Liver (tissue), 3 donors: ENCODE data around the gene LENG1.

Source experiments
- EGR1 ChIP-seq, 2 donors: IDR thresholded peaks; 2 replicates each; pipeline ENCODE4 v1.6.1; 2016 to 2018; ENCODE audit warnings: antibody characterized with exemption in 2 of 2, low read depth in 2 of 2
- FOXA1 ChIP-seq: IDR thresholded peaks from 2 replicates; pipeline ENCODE4 v1.6.1; 2016; ENCODE audit warnings: antibody characterized with exemption
- GABPA ChIP-seq, 2 donors: IDR thresholded peaks in 1 of 2; conservative IDR thresholded peaks in 1 of 2; 2 replicates each; pipeline ENCODE4 v1.6.1; 2016; ENCODE audit warnings: antibody characterized with exemption in 2 of 2, mild to moderate bottlenecking in 1 of 2, moderate library complexity in 1 of 2
- RAD21 ChIP-seq, 2 donors: IDR thresholded peaks; 2 replicates each; pipeline ENCODE4 v1.6.1; 2016; ENCODE audit warnings: antibody characterized with exemption in 2 of 2, mild to moderate bottlenecking in 2 of 2
- SP1 ChIP-seq: IDR thresholded peaks from 2 replicates; pipeline ENCODE4 v1.6.1; 2018; ENCODE audit warnings: antibody characterized with exemption, mild to moderate bottlenecking
- TAF1 ChIP-seq: conservative IDR thresholded peaks from 2 replicates; pipeline ENCODE4 v1.6.1; 2016; ENCODE audit warnings: antibody characterized with exemption, mild to moderate bottlenecking
- YY1 ChIP-seq: IDR thresholded peaks from 2 replicates; pipeline ENCODE4 v1.6.1; 2016; ENCODE audit warnings: antibody characterized with exemption, mild to moderate bottlenecking
- TF ChIP-seq, protein P1 (sequence below): fragments of 150-350 bp; IDR thresholded peaks from 2 replicates; pipeline ENCODE4 v1.5.1; 2017; ENCODE audit warnings: improper control_type of control experiment, low read depth, low read length; ENCODE audit not compliant: missing input control
- TF ChIP-seq, protein P2 (sequence below): IDR thresholded peaks from 2 replicates; pipeline ENCODE4 v1.6.1; 2016; ENCODE audit warnings: antibody characterized with exemption
- TF ChIP-seq, protein P3 (sequence below): IDR thresholded peaks from 2 replicates; pipeline ENCODE4 v1.6.1; 2016; ENCODE audit warnings: antibody characterized with exemption
- TF ChIP-seq, protein P4 (sequence below): IDR thresholded peaks from 2 replicates; pipeline ENCODE4 v1.6.1; 2016; ENCODE audit warnings: antibody characterized with exemption, mild to moderate bottlenecking
- donor health status: healthy.
- donor health status: healthy.

DNA sequence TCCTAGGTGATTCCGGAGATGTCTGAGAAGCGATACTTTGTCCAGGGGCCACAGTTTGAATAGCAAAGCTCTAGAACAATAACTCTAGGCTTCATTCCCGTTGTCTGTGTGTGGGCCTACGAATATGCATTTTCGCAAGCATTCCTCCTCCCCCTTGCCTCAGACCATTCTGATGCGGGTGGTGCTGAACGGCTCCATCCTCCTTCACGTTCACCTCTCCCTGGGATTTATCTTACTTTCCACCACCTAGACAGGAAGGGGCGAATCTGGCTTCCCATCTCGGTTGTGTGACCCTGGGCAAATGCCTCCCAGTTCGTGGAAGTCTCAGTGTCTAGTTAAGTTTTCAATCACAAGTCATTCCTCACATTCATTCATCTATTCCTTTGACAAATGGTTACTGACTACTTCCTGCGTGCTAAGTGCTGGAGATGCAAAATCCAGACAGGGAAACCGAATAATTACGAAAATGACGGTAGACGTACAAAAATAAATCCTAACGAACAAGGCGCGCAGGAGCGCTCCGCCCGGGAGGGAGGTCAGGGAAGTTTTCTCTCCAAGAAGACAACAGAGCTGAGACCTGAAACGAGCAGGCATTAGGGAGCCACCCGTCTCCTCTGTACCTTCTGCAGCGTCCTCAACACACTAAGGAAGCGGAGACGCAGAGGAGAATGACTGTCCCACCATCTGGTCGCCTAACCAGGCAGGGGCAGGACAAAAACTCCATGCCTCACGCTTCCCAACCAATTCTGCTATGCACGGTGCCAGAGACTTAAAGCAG is 23.2 kb downstream of the LENG1 start:
- TF ChIP-seq, protein P1, sequence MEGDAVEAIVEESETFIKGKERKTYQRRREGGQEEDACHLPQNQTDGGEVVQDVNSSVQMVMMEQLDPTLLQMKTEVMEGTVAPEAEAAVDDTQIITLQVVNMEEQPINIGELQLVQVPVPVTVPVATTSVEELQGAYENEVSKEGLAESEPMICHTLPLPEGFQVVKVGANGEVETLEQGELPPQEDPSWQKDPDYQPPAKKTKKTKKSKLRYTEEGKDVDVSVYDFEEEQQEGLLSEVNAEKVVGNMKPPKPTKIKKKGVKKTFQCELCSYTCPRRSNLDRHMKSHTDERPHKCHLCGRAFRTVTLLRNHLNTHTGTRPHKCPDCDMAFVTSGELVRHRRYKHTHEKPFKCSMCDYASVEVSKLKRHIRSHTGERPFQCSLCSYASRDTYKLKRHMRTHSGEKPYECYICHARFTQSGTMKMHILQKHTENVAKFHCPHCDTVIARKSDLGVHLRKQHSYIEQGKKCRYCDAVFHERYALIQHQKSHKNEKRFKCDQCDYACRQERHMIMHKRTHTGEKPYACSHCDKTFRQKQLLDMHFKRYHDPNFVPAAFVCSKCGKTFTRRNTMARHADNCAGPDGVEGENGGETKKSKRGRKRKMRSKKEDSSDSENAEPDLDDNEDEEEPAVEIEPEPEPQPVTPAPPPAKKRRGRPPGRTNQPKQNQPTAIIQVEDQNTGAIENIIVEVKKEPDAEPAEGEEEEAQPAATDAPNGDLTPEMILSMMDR = no peak
- TF ChIP-seq TAF1 (no peak), SP1 (no peak), RAD21 (IDR thresholded peaks at IDR 0.05) (no peak), GABPA (IDR thresholded peaks at IDR 0.05 in 1 of 2, conservative IDR thresholded peaks at IDR 0.05 in 1 of 2) (no peak), EGR1 (IDR thresholded peaks at IDR 0.05; ENCODE audit: low read depth in 2 of 2) (no peak), YY1 (no peak), FOXA1 (no peak)
- TF ChIP-seq, protein P2, sequence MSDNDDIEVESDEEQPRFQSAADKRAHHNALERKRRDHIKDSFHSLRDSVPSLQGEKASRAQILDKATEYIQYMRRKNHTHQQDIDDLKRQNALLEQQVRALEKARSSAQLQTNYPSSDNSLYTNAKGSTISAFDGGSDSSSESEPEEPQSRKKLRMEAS = no peak
- TF ChIP-seq, protein P3, sequence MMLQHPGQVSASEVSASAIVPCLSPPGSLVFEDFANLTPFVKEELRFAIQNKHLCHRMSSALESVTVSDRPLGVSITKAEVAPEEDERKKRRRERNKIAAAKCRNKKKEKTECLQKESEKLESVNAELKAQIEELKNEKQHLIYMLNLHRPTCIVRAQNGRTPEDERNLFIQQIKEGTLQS = no peak
- TF ChIP-seq, protein P4, sequence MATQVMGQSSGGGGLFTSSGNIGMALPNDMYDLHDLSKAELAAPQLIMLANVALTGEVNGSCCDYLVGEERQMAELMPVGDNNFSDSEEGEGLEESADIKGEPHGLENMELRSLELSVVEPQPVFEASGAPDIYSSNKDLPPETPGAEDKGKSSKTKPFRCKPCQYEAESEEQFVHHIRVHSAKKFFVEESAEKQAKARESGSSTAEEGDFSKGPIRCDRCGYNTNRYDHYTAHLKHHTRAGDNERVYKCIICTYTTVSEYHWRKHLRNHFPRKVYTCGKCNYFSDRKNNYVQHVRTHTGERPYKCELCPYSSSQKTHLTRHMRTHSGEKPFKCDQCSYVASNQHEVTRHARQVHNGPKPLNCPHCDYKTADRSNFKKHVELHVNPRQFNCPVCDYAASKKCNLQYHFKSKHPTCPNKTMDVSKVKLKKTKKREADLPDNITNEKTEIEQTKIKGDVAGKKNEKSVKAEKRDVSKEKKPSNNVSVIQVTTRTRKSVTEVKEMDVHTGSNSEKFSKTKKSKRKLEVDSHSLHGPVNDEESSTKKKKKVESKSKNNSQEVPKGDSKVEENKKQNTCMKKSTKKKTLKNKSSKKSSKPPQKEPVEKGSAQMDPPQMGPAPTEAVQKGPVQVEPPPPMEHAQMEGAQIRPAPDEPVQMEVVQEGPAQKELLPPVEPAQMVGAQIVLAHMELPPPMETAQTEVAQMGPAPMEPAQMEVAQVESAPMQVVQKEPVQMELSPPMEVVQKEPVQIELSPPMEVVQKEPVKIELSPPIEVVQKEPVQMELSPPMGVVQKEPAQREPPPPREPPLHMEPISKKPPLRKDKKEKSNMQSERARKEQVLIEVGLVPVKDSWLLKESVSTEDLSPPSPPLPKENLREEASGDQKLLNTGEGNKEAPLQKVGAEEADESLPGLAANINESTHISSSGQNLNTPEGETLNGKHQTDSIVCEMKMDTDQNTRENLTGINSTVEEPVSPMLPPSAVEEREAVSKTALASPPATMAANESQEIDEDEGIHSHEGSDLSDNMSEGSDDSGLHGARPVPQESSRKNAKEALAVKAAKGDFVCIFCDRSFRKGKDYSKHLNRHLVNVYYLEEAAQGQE = no peak
